ENCODE data around the gene RBMS1. TPM values are rescaled to one million over a fixed set of nuclear protein-coding genes. Genes with fewer than 3 reads are reported as not detected.
"Not testable (repeated sequence)": the region's sequence is repeated elsewhere in the genome, so short reads cannot be mapped to it uniquely, and the experiment has no call there.

RBMS1 gene
- total RNA-seq, 2 experiments from 2014 or later, result 65.5 to 67.5 TPM

DNA sequence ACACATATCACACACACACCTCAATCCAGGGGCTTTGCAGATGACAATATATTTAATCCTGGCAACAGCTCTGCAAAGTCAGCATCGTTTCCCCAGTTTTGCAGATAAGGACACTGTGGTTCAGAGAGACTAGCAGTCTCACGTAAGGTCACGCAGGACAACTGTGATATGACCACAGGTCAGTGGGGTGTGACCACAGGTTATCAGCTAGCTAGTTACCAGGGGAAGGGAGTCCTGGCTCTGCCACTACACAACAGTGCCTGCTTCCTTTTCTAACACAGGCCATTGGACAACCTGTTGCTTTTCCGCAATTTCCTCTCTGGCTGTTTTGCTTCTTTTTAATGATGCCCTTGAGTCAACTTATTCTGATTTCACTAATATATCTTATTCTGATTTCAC lies 33.3 kb downstream of the RBMS1 start:
- Mint-ChIP-seq H3K4me3 (no peak overlapping the region), H3K36me3 (ENCODE audit: low read depth) (peaks cover 21% of the 10 kb centered on the region), H3K27me3 (no peaks in the 10 kb centered on the region), H3K27ac (no peak overlapping the region), H3K4me1 (peaks cover 24% of the 10 kb centered on the region), H3K9me3 (no peaks in the 10 kb centered on the region)
- DNase-seq, result no peak
- POLR2A ChIA-PET, result no interaction called here
- CTCF ChIA-PET, result no interaction called here

- H3K27me3 Mint-ChIP-seq, result no peaks in the 10 kb centered on the region
- H3K27ac Mint-ChIP-seq, result no peak overlapping the region
- no peak for DNase-seq
- POLR2A ChIA-PET, result no interaction called here
- peaks cover 27% of the 10 kb centered on the region for H3K4me1 Mint-ChIP-seq
- CTCF ChIA-PET, result no interaction called here
- peaks cover 21% of the 10 kb centered on the region for H3K36me3 Mint-ChIP-seq (ENCODE audit: low read depth)
- no peak overlapping the region for H3K4me3 Mint-ChIP-seq
- no peaks in the 10 kb centered on the region for H3K9me3 Mint-ChIP-seq
These were observed 33.9 kb downstream of the RBMS1 start for GRCh38 chr2:160459538-160460332.

DNA sequence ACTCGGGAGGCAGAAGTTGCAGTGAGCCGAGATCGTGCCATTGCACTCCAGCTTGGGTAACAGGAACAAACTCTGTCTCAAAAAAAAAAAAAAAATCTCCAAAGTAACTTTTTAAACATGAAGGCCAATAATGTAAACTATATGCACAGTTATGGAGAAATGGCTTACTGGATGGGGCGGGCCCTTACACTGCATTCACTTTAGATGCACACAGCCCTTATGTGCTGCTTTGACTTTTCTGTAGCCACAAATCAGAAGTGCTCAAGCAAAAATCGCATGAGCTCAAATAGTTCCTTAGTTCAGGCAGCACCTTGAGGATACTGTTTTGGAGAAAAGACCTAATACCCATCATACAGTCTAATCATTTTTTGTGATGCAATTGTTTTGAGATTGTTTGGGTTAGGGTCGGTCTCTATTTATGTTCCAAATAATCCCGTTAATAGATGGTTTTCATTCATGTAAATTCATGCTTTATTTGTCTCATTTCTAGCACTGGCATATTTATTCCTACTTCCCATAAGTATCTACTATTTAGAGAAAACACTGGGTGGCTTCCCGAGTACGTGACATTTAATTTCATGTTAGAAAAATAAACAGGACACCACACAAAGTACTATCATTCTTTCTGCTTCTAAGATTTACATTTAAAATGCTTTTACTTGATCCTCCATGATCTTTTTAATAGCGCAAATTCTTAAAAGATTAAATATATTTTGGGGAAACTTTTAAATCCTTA lies 34.7 kb downstream of the RBMS1 start:
- POLR2A ChIA-PET, result no interaction called here
- Mint-ChIP-seq H3K27me3 (no peaks in the 10 kb centered on the region), H3K36me3 (ENCODE audit: low read depth) (peaks cover 19% of the 10 kb centered on the region), H3K4me1 (peaks cover 25% of the 10 kb centered on the region), H3K4me3 (no peak overlapping the region), H3K27ac (no peak overlapping the region), H3K9me3 (no peaks in the 10 kb centered on the region)
- CTCF ChIA-PET, result no interaction called here
- DNase-seq, result no peak

GRCh38 chr2:160457588-160457987 lies 36.0 kb downstream of the RBMS1 start:
- POLR2A ChIA-PET, result interaction anchor here (1.3 kb wide), 1 partner anchor 28 kb away, joined by 4 read pairs; no protein-coding TSS in a partner anchor
- DNase-seq, result no peak
- Mint-ChIP-seq H3K36me3 (ENCODE audit: low read depth) (peaks cover 17% of the 10 kb centered on the region), H3K9me3 (no peaks in the 10 kb centered on the region), H3K4me1 (peaks cover 19% of the 10 kb centered on the region), H3K27me3 (no peaks in the 10 kb centered on the region), H3K4me3 (no peak overlapping the region), H3K27ac (no peak overlapping the region)
- CTCF ChIA-PET, result interaction anchor here (1.3 kb wide), 1 partner anchor 25 kb away, joined by 6 read pairs; no protein-coding TSS in a partner anchor

DNA sequence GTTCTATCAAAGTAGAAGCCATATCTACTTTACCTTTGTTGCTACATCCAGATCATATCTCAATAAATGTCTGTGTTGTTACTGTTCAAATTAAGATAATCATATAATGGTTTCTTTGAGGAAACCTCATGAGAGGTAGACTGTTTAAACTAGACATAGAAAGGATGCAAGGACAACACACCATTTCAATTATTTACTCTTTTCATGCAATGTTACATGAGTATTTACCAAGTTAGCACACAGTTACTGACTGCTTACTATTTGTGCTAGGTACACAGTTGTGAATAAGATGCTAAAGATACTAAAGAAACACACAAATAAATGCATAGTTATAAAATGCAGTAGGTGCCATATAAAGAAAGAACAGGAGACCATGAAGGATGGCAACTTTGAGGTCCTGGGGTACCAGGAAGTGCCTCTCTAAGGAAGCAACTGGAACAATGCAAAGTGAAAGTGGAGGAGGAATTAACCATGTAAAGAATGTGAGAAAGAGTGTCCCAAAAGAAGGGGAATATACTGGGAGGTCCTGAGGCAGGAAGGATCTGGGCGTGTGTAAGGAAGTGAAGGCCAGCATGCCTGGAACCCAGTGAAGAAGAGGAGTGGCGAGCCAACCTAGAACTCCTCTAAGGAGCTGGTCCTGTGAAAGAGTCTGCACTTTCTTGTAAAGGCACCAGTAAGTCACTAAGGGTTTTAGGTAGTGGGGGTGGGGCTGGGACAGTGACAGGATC lies 39.4 kb downstream of the RBMS1 start:
- peaks cover 20% of the 10 kb centered on the region for H3K4me1 Mint-ChIP-seq
- H3K36me3 Mint-ChIP-seq (ENCODE audit: low read depth), result peaks cover 16% of the 10 kb centered on the region
- ChIA-PET POLR2A (no interaction called here), CTCF (no interaction called here)
- no peaks in the 10 kb centered on the region for H3K27me3 Mint-ChIP-seq
- peaks cover 3% of the 10 kb centered on the region for H3K9me3 Mint-ChIP-seq
- DNase-seq, result no peak
- H3K27ac Mint-ChIP-seq, result no peak overlapping the region
- H3K4me3 Mint-ChIP-seq, result no peak overlapping the region

- H3K9me3 Mint-ChIP-seq, result peaks cover 3% of the 10 kb centered on the region
- CTCF ChIA-PET, result no interaction called here
- H3K36me3 Mint-ChIP-seq (ENCODE audit: low read depth), result peaks cover 9% of the 10 kb centered on the region
- H3K4me3 Mint-ChIP-seq, result no peak overlapping the region
- POLR2A ChIA-PET, result no interaction called here
- DNase-seq, result no peak
- no peak overlapping the region for H3K27ac Mint-ChIP-seq
- H3K4me1 Mint-ChIP-seq, result peaks cover 19% of the 10 kb centered on the region
- H3K27me3 Mint-ChIP-seq, result no peaks in the 10 kb centered on the region
These were observed 40.3 kb downstream of the RBMS1 start for GRCh38 chr2:160453111-160453820.

- DNase-seq, result no peak
- H3K27ac Mint-ChIP-seq, result no peak overlapping the region
- CTCF ChIA-PET, result interaction anchor here (0.7 kb wide), 1 partner anchor 21 kb away, joined by 3 read pairs; no protein-coding TSS in a partner anchor
- no peak overlapping the region for H3K4me3 Mint-ChIP-seq
- H3K9me3 Mint-ChIP-seq, result peaks cover 3% of the 10 kb centered on the region
- H3K27me3 Mint-ChIP-seq, result no peaks in the 10 kb centered on the region
- H3K36me3 Mint-ChIP-seq (ENCODE audit: low read depth), result peaks cover 20% of the 10 kb centered on the region
- POLR2A ChIA-PET, result interaction anchor here (0.6 kb wide), 1 partner anchor 47 kb away, joined by 3 read pairs; no protein-coding TSS in a partner anchor
- peaks cover 9% of the 10 kb centered on the region for H3K4me1 Mint-ChIP-seq
These were observed 43.1 kb downstream of the RBMS1 start for GRCh38 chr2:160450486-160450885.

- H3K4me1 Mint-ChIP-seq, POLR2A ChIA-PET, DNase-seq, CTCF ChIA-PET, H3K9me3 Mint-ChIP-seq, H3K27me3 Mint-ChIP-seq, H3K27ac Mint-ChIP-seq, H3K4me3 Mint-ChIP-seq: not testable (repeated sequence)
- peaks cover 28% of the 10 kb centered on the region for H3K36me3 Mint-ChIP-seq (ENCODE audit: low read depth)
These were observed 44.8 kb downstream of the RBMS1 start for GRCh38 chr2:160448821-160449220.

GRCh38 chr2:160445673-160446072 lies 47.9 kb downstream of the RBMS1 start:
- DNase-seq, result no peak
- peaks cover 9% of the 10 kb centered on the region for H3K9me3 Mint-ChIP-seq
- POLR2A ChIA-PET, result no interaction called here
- H3K4me1 Mint-ChIP-seq, result peaks cover 2% of the 10 kb centered on the region
- no peaks in the 10 kb centered on the region for H3K27me3 Mint-ChIP-seq
- no peak overlapping the region for H3K27ac Mint-ChIP-seq
- H3K4me3 Mint-ChIP-seq, result no peak overlapping the region
- H3K36me3 Mint-ChIP-seq (ENCODE audit: low read depth), result peaks cover 45% of the 10 kb centered on the region
- CTCF ChIA-PET, result no interaction called here

DNA sequence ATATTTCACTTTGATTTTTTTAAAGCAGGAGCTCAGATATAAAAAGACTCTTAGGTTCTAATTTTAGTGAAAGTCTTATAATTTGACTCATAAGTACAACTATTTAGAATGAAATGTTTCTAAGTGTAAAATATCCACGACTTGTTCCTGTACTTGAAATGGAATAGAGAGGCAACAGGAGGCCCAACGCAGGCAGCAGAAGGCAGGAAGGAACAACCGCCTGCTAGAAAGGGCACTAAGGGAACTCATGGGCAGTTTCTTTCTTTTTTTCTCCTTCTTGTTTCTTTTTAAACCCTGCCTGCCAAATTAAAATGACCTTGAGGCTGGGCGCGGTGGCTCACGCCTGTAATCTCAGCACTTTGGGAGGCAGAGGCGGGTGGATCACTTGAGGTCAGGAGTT lies 51.0 kb downstream of the RBMS1 start:
- Mint-ChIP-seq H3K4me3 (no peak overlapping the region), H3K36me3 (ENCODE audit: low read depth) (peaks cover 51% of the 10 kb centered on the region), H3K27me3 (no peaks in the 10 kb centered on the region), H3K27ac (no peak overlapping the region), H3K9me3 (peaks cover 10% of the 10 kb centered on the region), H3K4me1 (no peaks in the 10 kb centered on the region)
- DNase-seq, result no peak
- CTCF ChIA-PET, result no interaction called here
- POLR2A ChIA-PET, result no interaction called here

GRCh38 chr2:160440888-160441287 lies 52.7 kb downstream of the RBMS1 start:
- CTCF ChIA-PET, result no interaction called here

GRCh38 chr2:160439038-160439437 lies 54.6 kb downstream of the RBMS1 start:
- CTCF ChIA-PET, H3K27ac Mint-ChIP-seq, H3K4me1 Mint-ChIP-seq, H3K4me3 Mint-ChIP-seq, H3K27me3 Mint-ChIP-seq, DNase-seq, POLR2A ChIA-PET: not testable (repeated sequence)
- Mint-ChIP-seq H3K9me3 (peaks cover 10% of the 10 kb centered on the region), H3K36me3 (ENCODE audit: low read depth) (peaks cover 34% of the 10 kb centered on the region)

More at GRCh38 chr2:160440888-160441287, 52.7 kb downstream of the RBMS1 start:
- H3K9me3 Mint-ChIP-seq, result peaks cover 10% of the 10 kb centered on the region
- no peaks in the 10 kb centered on the region for H3K4me1 Mint-ChIP-seq
- H3K27me3 Mint-ChIP-seq, result no peaks in the 10 kb centered on the region
- no peak overlapping the region for H3K27ac Mint-ChIP-seq
- peaks cover 42% of the 10 kb centered on the region for H3K36me3 Mint-ChIP-seq (ENCODE audit: low read depth)
- POLR2A ChIA-PET, result no interaction called here
- H3K4me3 Mint-ChIP-seq, result no peak overlapping the region
- no peak for DNase-seq

DNA sequence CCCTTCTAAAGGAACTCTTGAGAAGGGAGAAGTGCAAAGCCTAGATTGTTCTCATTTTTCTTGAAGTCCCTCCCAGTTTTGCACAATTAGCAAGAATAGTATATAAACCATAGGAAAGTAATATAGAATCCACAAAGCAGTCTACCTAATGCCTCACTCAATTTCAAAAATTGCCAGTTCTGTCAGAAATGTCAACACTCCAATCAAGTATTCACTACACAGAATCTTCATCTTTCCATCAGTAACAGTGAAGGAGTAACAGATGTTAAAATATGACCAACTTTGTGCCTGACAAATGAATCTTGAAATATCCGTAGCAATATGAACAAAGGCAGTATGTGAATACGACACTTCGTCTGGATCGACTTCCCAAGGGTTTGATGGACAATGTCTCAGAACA lies 56.3 kb downstream of the RBMS1 start:
- no peak for DNase-seq
- H3K4me1 Mint-ChIP-seq, result peaks cover 18% of the 10 kb centered on the region
- ChIA-PET CTCF (interaction anchor here (1.0 to 1.3 kb wide), 2 partner anchors 8 to 9 kb away, joined by 3 read pairs; no protein-coding TSS in a partner anchor), POLR2A (interaction anchor here (1.0 kb wide), 1 partner anchor 86 kb away, joined by 3 read pairs; no protein-coding TSS in a partner anchor)
- H3K27me3 Mint-ChIP-seq, result no peaks in the 10 kb centered on the region
- peaks cover 9% of the 10 kb centered on the region for H3K9me3 Mint-ChIP-seq
- H3K27ac Mint-ChIP-seq, result no peak overlapping the region
- no peak overlapping the region for H3K4me3 Mint-ChIP-seq
- H3K36me3 Mint-ChIP-seq (ENCODE audit: low read depth), result peaks cover 23% of the 10 kb centered on the region
